Osteoblast (primary cell): ENCODE results near the gene CARD8. TPM values are rescaled to one million over a fixed set of nuclear protein-coding genes. Genes with fewer than 3 reads are reported as not detected.

Experiments used
- DNase-seq: peaks from one replicate; pipeline ENCODE4 v3.0.0; 2011; ENCODE audit warnings: low spot score, mixed read lengths; ENCODE audit not compliant: insufficient read length; ENCODE audit errors: missing footprints
- H2AFZ ChIP-seq: 2 replicates; pipeline ENCODE4 v1.6.0; 2011; ENCODE audit warnings: mild to moderate bottlenecking, low read length
- H3K27ac ChIP-seq: 2 replicates; pipeline ENCODE4 v1.5.1; 2011; ENCODE audit warnings: mild to moderate bottlenecking, low read depth, low read length, moderate library complexity
- H3K27me3 ChIP-seq: 2 replicates; pipeline ENCODE4 v1.6.0; 2012; ENCODE audit warnings: mild to moderate bottlenecking, control low read depth, inconsistent platforms, low read length, moderate library complexity; ENCODE audit not compliant: insufficient read depth
- H3K36me3 ChIP-seq: 2 replicates; pipeline ENCODE4 v1.5.1; 2011; ENCODE audit warnings: mild to moderate bottlenecking, low read length, control low read depth, moderate library complexity; ENCODE audit not compliant: insufficient read depth
- H3K4me1 ChIP-seq: 2 replicates; pipeline ENCODE4 v1.5.1; 2011; ENCODE audit warnings: mild to moderate bottlenecking, low read length, control low read depth, moderate library complexity; ENCODE audit not compliant: insufficient read depth
- H3K4me2 ChIP-seq: 2 replicates; pipeline ENCODE4 v1.6.0; 2011; ENCODE audit warnings: mild to moderate bottlenecking, low read length; ENCODE audit not compliant: insufficient read depth
- H3K4me3 ChIP-seq: fragments of 200-600 bp; sonication (generic); 3 replicates; pipeline ENCODE4 v1.5.1; 2012; ENCODE audit warnings: mild to moderate bottlenecking, low read length, inconsistent platforms; ENCODE audit not compliant: insufficient read depth
- H3K79me2 ChIP-seq: 2 replicates; pipeline ENCODE4 v1.6.0; 2012; ENCODE audit warnings: mild to moderate bottlenecking, low read length, control low read depth, inconsistent platforms; ENCODE audit not compliant: insufficient read depth
- H3K9me3 ChIP-seq: 2 replicates; pipeline ENCODE4 v1.5.1; 2011; ENCODE audit warnings: low read depth, low read length, control low read depth
- H4K20me1 ChIP-seq: 2 replicates; pipeline ENCODE4 v1.6.0; 2012; ENCODE audit warnings: mild to moderate bottlenecking, low read length, control low read depth; ENCODE audit not compliant: insufficient read depth
- total RNA-seq: library from RNA; depleted of rRNA; stranded (reverse); fragments of >200 nt; gene quantifications from 2 replicates; pipeline ENCODE4 v1.2.3, GENCODE V29; 2012
- TF ChIP-seq, protein P1 (sequence below): IDR thresholded peaks from 2 replicates; pipeline ENCODE4 v1.5.1; 2011; ENCODE audit warnings: mild to moderate bottlenecking, low read depth, low read length, moderate library complexity; ENCODE audit errors: extremely low read depth

CARD8 gene
- total RNA-seq, 1 donor = 17.4 TPM

DNA sequence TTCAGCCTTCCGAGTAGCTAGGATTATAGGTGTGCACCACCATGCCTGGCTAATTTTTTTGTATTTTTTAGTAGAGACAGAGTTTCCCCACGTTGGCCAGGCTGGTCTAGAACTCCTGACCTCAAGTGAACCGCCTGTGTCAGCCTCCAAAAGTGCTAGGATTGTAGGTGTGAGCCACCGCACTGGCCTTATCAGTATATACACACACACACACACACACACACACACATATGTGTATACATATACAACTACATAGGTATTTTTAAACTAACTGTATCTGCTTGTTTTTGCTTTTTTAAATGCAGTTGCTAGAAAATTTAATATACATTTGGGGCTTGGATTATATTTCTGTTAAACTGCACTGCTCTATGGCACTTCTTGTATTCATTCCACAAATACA is 3.1 kb downstream of the CARD8 start:
- H3K4me1 ChIP-seq = no peaks in the 10 kb centered on the region
- no peak overlapping the region for H2AFZ ChIP-seq
- DNase-seq = no peak
- peaks cover 21% of the 10 kb centered on the region for H3K79me2 ChIP-seq
- H4K20me1 ChIP-seq = no peaks in the 10 kb centered on the region
- H3K4me3 ChIP-seq = no peak overlapping the region
- no peaks in the 10 kb centered on the region for H3K27me3 ChIP-seq
- H3K4me2 ChIP-seq = no peak overlapping the region
- TF ChIP-seq, protein P1, sequence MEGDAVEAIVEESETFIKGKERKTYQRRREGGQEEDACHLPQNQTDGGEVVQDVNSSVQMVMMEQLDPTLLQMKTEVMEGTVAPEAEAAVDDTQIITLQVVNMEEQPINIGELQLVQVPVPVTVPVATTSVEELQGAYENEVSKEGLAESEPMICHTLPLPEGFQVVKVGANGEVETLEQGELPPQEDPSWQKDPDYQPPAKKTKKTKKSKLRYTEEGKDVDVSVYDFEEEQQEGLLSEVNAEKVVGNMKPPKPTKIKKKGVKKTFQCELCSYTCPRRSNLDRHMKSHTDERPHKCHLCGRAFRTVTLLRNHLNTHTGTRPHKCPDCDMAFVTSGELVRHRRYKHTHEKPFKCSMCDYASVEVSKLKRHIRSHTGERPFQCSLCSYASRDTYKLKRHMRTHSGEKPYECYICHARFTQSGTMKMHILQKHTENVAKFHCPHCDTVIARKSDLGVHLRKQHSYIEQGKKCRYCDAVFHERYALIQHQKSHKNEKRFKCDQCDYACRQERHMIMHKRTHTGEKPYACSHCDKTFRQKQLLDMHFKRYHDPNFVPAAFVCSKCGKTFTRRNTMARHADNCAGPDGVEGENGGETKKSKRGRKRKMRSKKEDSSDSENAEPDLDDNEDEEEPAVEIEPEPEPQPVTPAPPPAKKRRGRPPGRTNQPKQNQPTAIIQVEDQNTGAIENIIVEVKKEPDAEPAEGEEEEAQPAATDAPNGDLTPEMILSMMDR = no peak
- no peak overlapping the region for H3K27ac ChIP-seq
- H3K36me3 ChIP-seq = peaks cover 3% of the 10 kb centered on the region
- no peaks in the 10 kb centered on the region for H3K9me3 ChIP-seq

DNA sequence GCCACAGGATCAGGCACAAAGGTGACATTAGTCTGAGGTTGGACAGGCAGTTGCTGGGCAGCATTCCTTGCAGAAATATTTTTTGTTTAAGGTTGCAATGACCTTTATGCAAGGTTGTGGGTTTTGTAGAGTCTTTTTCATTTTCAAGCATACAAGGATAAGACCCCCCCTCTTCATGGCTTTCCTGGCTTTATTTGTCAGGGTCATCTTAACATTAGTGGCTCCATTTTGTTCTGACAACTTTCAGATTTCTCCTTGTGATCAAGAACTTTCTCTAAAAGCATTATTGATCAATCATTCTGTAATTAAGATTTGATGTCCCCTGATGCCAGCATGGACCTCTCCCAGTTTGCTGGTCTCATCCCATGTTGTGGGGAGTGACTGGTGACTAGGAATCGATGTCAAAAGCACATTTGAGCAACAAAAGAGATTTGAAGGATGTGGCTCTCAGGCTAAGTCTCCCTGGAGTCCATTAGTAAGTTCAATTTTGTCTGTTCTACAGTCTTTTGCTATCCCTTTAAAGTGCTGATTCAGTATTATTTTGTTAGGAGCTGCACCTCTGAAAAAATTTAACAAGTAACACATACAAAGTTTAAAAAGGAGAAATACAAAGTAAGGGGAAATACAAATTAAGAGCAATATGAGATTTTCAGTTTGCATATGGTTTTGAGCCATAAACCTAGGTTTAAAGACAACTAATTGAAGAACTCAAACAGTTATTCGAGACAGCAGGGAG is 5.3 kb downstream of the CARD8 start:
- Histone ChIP-seq H4K20me1 (no peaks in the 10 kb centered on the region), H3K9me3 (no peaks in the 10 kb centered on the region), H3K79me2 (peaks cover 21% of the 10 kb centered on the region), H3K36me3 (peaks cover 3% of the 10 kb centered on the region), H3K27me3 (no peaks in the 10 kb centered on the region), H3K4me3 (no peak overlapping the region), H3K4me2 (no peak overlapping the region), H3K4me1 (no peaks in the 10 kb centered on the region), H2AFZ (no peak overlapping the region), H3K27ac (no peak overlapping the region)
- no peak for DNase-seq
- TF ChIP-seq, protein P1 = no peak

DNA sequence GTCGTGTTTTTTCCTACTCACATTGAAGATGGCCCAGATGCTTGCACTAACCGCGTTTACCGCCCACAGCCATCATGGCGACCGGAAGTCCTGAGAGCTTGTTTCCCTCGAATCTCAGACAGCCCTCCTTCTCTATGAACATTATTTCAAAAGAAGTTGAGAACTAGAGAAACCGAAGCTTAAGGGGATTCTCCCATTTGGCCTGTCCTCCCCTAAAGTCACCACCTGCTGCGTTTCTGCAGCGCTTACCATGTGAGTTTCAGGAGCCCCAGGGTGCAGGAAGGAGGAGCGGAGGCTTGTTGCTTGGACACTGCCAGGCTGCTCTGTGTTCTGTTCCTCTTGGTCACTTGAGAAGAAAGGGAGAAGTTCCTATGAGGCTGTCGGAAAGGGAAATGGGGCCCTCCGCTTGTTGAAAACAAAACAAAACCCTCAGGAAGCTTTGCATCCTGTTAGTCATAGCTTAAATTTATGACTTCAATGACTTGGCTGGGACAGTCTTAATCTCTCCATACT is 6.2 kb downstream of the CARD8 start:
- no peaks in the 10 kb centered on the region for H3K27me3 ChIP-seq
- H3K4me2 ChIP-seq = no peak overlapping the region
- no peak for DNase-seq
- TF ChIP-seq, protein P1 = no peak
- H2AFZ ChIP-seq = no peak overlapping the region
- H3K9me3 ChIP-seq = no peaks in the 10 kb centered on the region
- H3K36me3 ChIP-seq = peaks cover 3% of the 10 kb centered on the region
- no peak overlapping the region for H3K27ac ChIP-seq
- no peak overlapping the region for H3K4me3 ChIP-seq
- H4K20me1 ChIP-seq = no peaks in the 10 kb centered on the region
- no peaks in the 10 kb centered on the region for H3K4me1 ChIP-seq
- H3K79me2 ChIP-seq = peaks cover 15% of the 10 kb centered on the region

DNA sequence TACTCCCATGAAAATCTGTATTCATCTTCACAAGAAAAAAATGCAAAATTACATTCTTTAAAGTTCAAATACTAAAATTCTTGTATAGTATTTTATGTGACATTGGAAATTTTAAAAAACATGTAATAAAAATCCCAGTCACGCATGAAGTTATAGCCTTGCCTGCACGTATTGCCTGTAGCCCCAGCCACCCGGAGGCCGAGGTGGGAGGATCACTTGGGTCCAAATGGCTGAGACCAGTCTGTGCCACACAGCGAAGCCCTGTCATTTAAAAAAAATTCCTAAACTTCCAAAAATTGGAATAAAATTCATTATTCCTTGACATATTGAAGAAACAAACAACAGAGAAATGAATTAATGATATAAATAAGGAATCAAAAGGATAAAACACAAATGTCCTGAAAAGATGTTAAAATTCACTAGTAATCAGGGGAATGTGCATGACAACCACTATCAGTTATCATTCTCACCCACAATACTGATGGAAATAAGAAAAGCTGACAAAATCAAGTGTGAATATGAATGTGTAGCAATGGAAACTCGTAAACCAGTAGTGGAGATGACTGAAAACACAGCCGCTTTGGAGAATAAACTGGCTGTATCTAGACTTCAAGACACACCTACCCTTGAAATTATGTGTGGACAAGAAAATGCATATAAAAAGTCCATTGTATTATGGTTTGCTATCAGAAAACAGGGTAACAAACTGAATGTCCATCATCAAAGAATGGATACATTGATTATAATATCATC is 7.5 kb downstream of the CARD8 start:
- H3K27ac ChIP-seq = no peak overlapping the region

More for the DNA sequence above, 7.5 kb downstream of the CARD8 start:
- TF ChIP-seq, protein P1 = no peak
- Histone ChIP-seq H3K4me1 (no peaks in the 10 kb centered on the region), H3K4me2 (no peak overlapping the region), H3K79me2 (peaks cover 7% of the 10 kb centered on the region), H2AFZ (no peak overlapping the region), H3K27me3 (no peaks in the 10 kb centered on the region), H3K9me3 (no peaks in the 10 kb centered on the region), H3K4me3 (no peak overlapping the region), H3K36me3 (peaks cover 3% of the 10 kb centered on the region), H4K20me1 (no peaks in the 10 kb centered on the region)
- no peak for DNase-seq
